PC-3 (cell line): Measurements from ENCODE around the gene TMCO6. TPM values are rescaled to one million over a fixed set of nuclear protein-coding genes. Genes with fewer than 3 reads are reported as not detected.

ENCODE experiments used
- ATAC-seq: fragments of 200-7000 bp; cut with Tn5 transposase; 2 replicates; pipeline ENCODE4 v1.9.1; 2020; ENCODE audit warnings: mild to moderate bottlenecking, moderate library complexity
- BruUV-seq: library from RNA; stranded (reverse); fragments of 400-500 nt; replicated peaks from 2 replicates; lab custom pipeline; 2021; lab: Mats Ljungman, UMichigan
- CTCF ChIA-PET: fragments of 300-600 bp; sonication (Branson Sonifier 250); formaldehyde crosslinking; loops from one replicate; lab custom pipeline; 2022; ENCODE audit warnings: antibody characterized with exemption; lab: Charles Lee
- POLR2A ChIA-PET: fragments of 300-600 bp; sonication (Branson Sonifier 250); formaldehyde crosslinking; loops from one replicate; lab custom pipeline; 2022; ENCODE audit warnings: antibody characterized with exemption; ENCODE audit not compliant: unreplicated experiment; lab: Charles Lee
- DNase-seq: peaks from one replicate; pipeline ENCODE4 v3.0.0-alpha.2; 2015
- H2AFZ ChIP-seq: fragments of 300-600 bp; sonication (generic); 2 replicates; pipeline ENCODE4 v1.6.0; 2016; ENCODE audit warnings: antibody characterized with exemption, low read length
- H3F3A ChIP-seq: fragments of 300-600 bp; sonication (generic); one replicate; pipeline ENCODE4 v1.6.0; 2017; ENCODE audit warnings: antibody characterized with exemption, low read length, control low read depth, mild to moderate bottlenecking; ENCODE audit not compliant: unreplicated experiment
- H3K27ac ChIP-seq: fragments of 300-600 bp; sonication (generic); 2 replicates; pipeline ENCODE4 v1.5.1; 2016; ENCODE audit warnings: mild to moderate bottlenecking, low read length
- H3K27me3 ChIP-seq: fragments of 300-600 bp; sonication (generic); 2 replicates; pipeline ENCODE4 v1.6.1; 2016; ENCODE audit warnings: low read length, mixed read lengths
- H3K36me3 ChIP-seq: fragments of 300-600 bp; sonication (generic); 2 replicates; pipeline ENCODE4 v1.6.1; 2016; ENCODE audit warnings: low read depth, mixed run types, low read length, mixed read lengths
- H3K4me1 ChIP-seq: fragments of 300-600 bp; sonication (generic); 2 replicates; pipeline ENCODE4 v1.5.1; 2016; ENCODE audit warnings: low read length; ENCODE audit not compliant: insufficient read depth
- H3K4me2 ChIP-seq: fragments of 300-600 bp; sonication (generic); 2 replicates; pipeline ENCODE4 v1.6.0; 2016; ENCODE audit warnings: low read length
- H3K4me3 ChIP-seq: fragments of 300-600 bp; sonication (generic); 2 replicates; pipeline ENCODE4 v1.5.1; 2016; ENCODE audit warnings: mild to moderate bottlenecking, low read length, mixed read lengths
- H3K79me2 ChIP-seq: fragments of 300-600 bp; sonication (generic); 2 replicates; pipeline ENCODE4 v1.6.1; 2017; ENCODE audit warnings: low read length, mixed read lengths
- H3K9ac ChIP-seq: fragments of 300-600 bp; sonication (generic); 2 replicates; pipeline ENCODE4 v1.6.0; 2016; ENCODE audit warnings: mild to moderate bottlenecking, low read length
- H3K9me2 ChIP-seq: fragments of 300-600 bp; sonication (generic); replicated peaks from 2 replicates; pipeline ENCODE4 v1.6.1; 2016; ENCODE audit warnings: mixed run types, low read length, mixed read lengths
- H3K9me3 ChIP-seq: fragments of 300-600 bp; sonication (generic); 2 replicates; pipeline ENCODE4 v1.6.1; 2016; ENCODE audit warnings: low read length, mixed read lengths
- H4K20me1 ChIP-seq: fragments of 300-600 bp; sonication (generic); 2 replicates; pipeline ENCODE4 v1.6.1; 2016; ENCODE audit warnings: low read length, mixed read lengths
- EZH2 ChIP-seq: fragments of 300-600 bp; sonication (generic); IDR thresholded peaks from one replicate; pipeline ENCODE4 v1.6.1; 2017; ENCODE audit warnings: antibody characterized with exemption, mild to moderate bottlenecking, low read length; ENCODE audit not compliant: unreplicated experiment
- EZH2phosphoT487 ChIP-seq: fragments of 300-600 bp; sonication (generic); IDR thresholded peaks from 2 replicates; pipeline ENCODE4 v1.6.1; 2018; ENCODE audit warnings: mild to moderate bottlenecking, antibody characterized with exemption, low read length, borderline replicate concordance
- intact Hi-C: fragments of 100-400 bp; cut with micrococcal nuclease; formaldehyde crosslinking; loops from 2 replicates; pipeline ENCODE4 v1.9.0; 2023
- total RNA-seq: library from RNA; depleted of rRNA; stranded (reverse); fragments of >200 nt; gene quantifications from 2 replicates; pipeline ENCODE4 v1.2.3, GENCODE V29; 2014
- TF ChIP-seq, protein P1 (sequence below): fragments of 300-600 bp; sonication (generic); conservative IDR thresholded peaks from 2 replicates; pipeline ENCODE4 v1.5.1; 2017; ENCODE audit warnings: antibody characterized with exemption, low read depth, mild to moderate bottlenecking, low read length

Gene TMCO6
- total RNA-seq, 1 experiment from 2014 or later: 16.5 TPM

DNA sequence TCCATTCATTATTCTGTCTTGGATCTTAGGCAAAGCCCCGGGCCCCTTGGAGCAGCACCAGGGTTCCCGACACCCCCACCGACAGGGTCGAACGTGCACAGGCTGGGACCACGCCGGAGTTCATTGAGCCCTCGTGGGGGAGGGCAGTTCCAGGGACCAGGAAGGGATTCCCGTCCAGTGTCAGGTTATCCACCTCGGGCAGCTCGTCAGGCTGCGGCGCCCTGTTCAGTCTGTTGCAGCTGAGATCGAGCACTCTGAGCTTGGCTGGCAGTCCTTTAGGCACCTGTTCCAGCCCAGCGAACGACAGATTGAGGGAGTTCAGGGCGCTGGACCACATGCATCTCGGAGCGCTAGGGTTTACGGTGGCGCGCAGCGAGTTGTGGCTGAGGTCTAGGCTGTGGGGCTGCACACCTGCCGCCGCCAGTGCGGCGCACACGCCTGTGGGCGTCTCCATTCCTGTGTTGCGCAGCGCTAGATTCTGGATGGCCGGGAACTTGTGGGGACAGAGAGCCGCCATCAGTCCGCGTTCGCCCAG is 7.4 kb upstream of the TMCO6 start:
- Histone ChIP-seq H3K9me3 (peaks cover 4% of the 10 kb centered on the region; the same call in 1 of the 2 replicates), H3K9me2 (no peaks in the 10 kb centered on the region), H2AFZ (no peak overlapping the region), H3K79me2 (no peaks in the 10 kb centered on the region), H3F3A (no peaks in the 10 kb centered on the region), H3K27ac (no peak overlapping the region), H3K4me1 (no peaks in the 10 kb centered on the region), H4K20me1 (no peaks in the 10 kb centered on the region), H3K4me2 (no peak overlapping the region), H3K9ac (no peak overlapping the region), H3K27me3 (no peaks in the 10 kb centered on the region), H3K36me3 (no peaks in the 10 kb centered on the region; the same call in 1 of the 2 replicates), H3K4me3 (no peak overlapping the region)
- no peak for ATAC-seq
- TF ChIP-seq EZH2phosphoT487: no peak
- TF ChIP-seq, protein P1, sequence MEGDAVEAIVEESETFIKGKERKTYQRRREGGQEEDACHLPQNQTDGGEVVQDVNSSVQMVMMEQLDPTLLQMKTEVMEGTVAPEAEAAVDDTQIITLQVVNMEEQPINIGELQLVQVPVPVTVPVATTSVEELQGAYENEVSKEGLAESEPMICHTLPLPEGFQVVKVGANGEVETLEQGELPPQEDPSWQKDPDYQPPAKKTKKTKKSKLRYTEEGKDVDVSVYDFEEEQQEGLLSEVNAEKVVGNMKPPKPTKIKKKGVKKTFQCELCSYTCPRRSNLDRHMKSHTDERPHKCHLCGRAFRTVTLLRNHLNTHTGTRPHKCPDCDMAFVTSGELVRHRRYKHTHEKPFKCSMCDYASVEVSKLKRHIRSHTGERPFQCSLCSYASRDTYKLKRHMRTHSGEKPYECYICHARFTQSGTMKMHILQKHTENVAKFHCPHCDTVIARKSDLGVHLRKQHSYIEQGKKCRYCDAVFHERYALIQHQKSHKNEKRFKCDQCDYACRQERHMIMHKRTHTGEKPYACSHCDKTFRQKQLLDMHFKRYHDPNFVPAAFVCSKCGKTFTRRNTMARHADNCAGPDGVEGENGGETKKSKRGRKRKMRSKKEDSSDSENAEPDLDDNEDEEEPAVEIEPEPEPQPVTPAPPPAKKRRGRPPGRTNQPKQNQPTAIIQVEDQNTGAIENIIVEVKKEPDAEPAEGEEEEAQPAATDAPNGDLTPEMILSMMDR: no peak
- TF ChIP-seq EZH2: no peak
- intact Hi-C loops: no loop called here
- ChIA-PET CTCF (no interaction called here), POLR2A (no interaction called here)
- BruUV-seq: no TSS peak
- no peak for DNase-seq

DNA sequence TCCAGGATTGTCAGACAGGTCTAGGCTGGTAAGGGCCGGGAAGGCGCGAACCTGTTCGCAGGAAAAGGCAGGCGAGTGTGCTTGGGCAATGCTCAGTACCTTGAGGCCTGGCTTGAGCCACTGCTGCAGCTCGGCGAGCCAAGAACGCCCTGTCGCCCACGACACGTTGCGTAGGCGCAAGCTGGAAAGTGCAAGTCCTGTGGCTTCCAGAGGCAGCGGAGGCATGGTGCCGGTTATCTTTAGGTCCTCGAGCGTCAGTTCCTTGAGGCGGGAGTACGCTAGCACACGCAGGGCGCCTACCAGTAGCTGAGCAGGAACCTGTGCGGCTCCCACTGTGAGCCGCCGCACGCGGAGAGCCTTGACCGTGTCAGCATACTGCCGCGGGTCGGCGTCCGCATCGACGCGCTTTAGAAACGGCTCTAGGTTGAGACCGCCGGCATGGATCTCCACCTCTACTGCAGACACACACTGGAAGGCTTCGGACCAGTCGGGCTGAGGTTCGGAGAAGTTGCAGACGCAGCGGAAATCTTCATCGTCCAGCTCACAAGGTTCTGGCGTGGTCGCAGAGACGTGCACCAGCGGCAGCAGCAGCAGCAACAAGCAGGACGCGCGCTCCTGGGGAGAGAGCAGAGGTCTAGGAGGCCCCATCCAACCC is 6.8 kb upstream of the TMCO6 start:
- no peaks in the 10 kb centered on the region for H3K9me2 ChIP-seq
- intact Hi-C loops: no loop called here
- peaks cover 4% of the 10 kb centered on the region; the same call in 1 of the 2 replicates for H3K9me3 ChIP-seq
- CTCF ChIA-PET: no interaction called here
- no peaks in the 10 kb centered on the region for H3K27me3 ChIP-seq
- no peaks in the 10 kb centered on the region for H3K79me2 ChIP-seq
- no peaks in the 10 kb centered on the region for H4K20me1 ChIP-seq
- H2AFZ ChIP-seq: peak overlapping the region; percentile 48; the same call in 1 of the 2 replicates
- no peak overlapping the region for H3K27ac ChIP-seq
- peak overlapping the region; percentile 69 for H3K4me2 ChIP-seq
- ATAC-seq (peak; percentile 48), DNase-seq (no peak)
- no TSS peak for BruUV-seq
- no peaks in the 10 kb centered on the region for H3F3A ChIP-seq
- TF ChIP-seq EZH2phosphoT487 (no peak), EZH2 (no peak)
- TF ChIP-seq, protein P1: no peak
- POLR2A ChIA-PET: no interaction called here
- H3K9ac ChIP-seq: no peak overlapping the region
- peak overlapping the region; percentile 45; the same call in 1 of the 2 replicates for H3K4me3 ChIP-seq
- no peaks in the 10 kb centered on the region for H3K4me1 ChIP-seq
- no peaks in the 10 kb centered on the region; the same call in 1 of the 2 replicates for H3K36me3 ChIP-seq

DNA sequence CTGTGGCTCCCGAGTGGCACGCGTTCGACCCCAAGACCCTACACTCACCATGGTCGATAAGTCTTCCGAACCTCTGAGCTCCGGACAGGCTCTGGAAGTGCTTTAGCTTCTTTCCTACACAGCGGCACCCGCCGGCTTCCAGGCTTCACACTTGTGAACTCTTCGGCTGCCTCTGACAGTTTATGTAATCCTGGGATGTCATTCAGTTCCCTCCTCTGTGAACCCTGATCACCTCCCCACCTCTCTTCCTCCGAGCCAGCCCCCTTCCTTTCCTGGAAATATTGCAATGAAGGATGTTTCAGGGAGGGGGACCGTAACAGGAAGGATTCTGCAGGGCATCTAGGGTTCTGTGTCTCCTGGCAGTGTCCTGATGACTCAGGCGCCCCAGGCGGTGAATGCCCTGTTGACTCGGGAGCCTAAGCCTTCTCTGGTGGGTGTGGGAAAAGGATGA is 6.2 kb upstream of the TMCO6 start, which contains the start of gene CD14:
CD14 (minus strand) TSS at position 155 of the 451 bp plus-strand sequence; CDS start at position 51, 104 bp downstream.
- CTCF ChIA-PET: no interaction called here

More for the DNA sequence above, 6.2 kb upstream of the TMCO6 start, which contains the start of gene CD14:
- TF ChIP-seq EZH2phosphoT487 (no peak), EZH2 (no peak)
- TF ChIP-seq, protein P1: no peak
- no TSS peak for BruUV-seq
- intact Hi-C loops: no loop called here
- Histone ChIP-seq H3F3A (no peaks in the 10 kb centered on the region), H2AFZ (peak within 1 kb of the TSS; percentile 48), H3K9me3 (peaks cover 3% of the 10 kb centered on the region; the same call in 1 of the 2 replicates), H3K4me2 (peak within 1 kb of the TSS; percentile 69), H3K27me3 (no peaks in the 10 kb centered on the region), H3K27ac (no peak within 1 kb of the TSS), H3K79me2 (no peaks in the 10 kb centered on the region), H4K20me1 (no peaks in the 10 kb centered on the region), H3K4me3 (peak within 1 kb of the TSS; percentile 45; the same call in 1 of the 2 replicates), H3K9ac (no peak within 1 kb of the TSS), H3K36me3 (no peaks in the 10 kb centered on the region; the same call in 1 of the 2 replicates), H3K9me2 (no peaks in the 10 kb centered on the region), H3K4me1 (no peaks in the 10 kb centered on the region)
- DNase-seq (peak; percentile 43), ATAC-seq (peak; percentile 70)
- POLR2A ChIA-PET: no interaction called here
